H1 (cell line): ENCODE data around the gene RUSF1. TPM values are rescaled to one million over a fixed set of nuclear protein-coding genes. Genes with fewer than 3 reads are reported as not detected.

ENCODE experiments used
- CHD7 ChIP-seq: fragments of 300-600 bp; sonication (generic); IDR thresholded peaks from 2 replicates; pipeline ENCODE4 v1.7.1; 2012; ENCODE audit warnings: low read length, moderate library complexity, mild to moderate bottlenecking, inconsistent platforms; ENCODE audit not compliant: insufficient replicate concordance
- CTCF ChIP-seq, 3 experiments: IDR thresholded peaks; 1 replicate in 2 of 3; 2 replicates in 1 of 3; pipeline versions ENCODE4 v1.5.1 to v1.6.1; 2011; ENCODE audit warnings: low read length in 3 of 3, mild to moderate bottlenecking in 3 of 3, inconsistent platforms in 2 of 3, low read depth in 1 of 3, moderate library complexity in 1 of 3; ENCODE audit not compliant: insufficient read depth in 1 of 3; ENCODE audit errors: control extremely low read depth in 1 of 3
- JUN ChIP-seq: IDR thresholded peaks from 2 replicates; pipeline ENCODE4 v1.6.1; 2011; ENCODE audit warnings: low read depth, mild to moderate bottlenecking, improper control_type of control experiment, low read length
- POLR2A ChIP-seq, 2 experiments: IDR thresholded peaks; 1 replicate in 1 of 2; 2 replicates in 1 of 2; pipeline ENCODE4 v1.6.1; 2011; ENCODE audit warnings: low read depth in 2 of 2, low read length in 2 of 2, mild to moderate bottlenecking in 2 of 2; ENCODE audit errors: control extremely low read depth in 1 of 2
- SUZ12 ChIP-seq: fragments of 200-600 bp; sonication (generic); IDR thresholded peaks from 2 replicates; pipeline ENCODE4 v1.6.1; 2012; ENCODE audit warnings: mild to moderate bottlenecking, inconsistent platforms, low read length, moderate library complexity, mixed read lengths
- TBP ChIP-seq: IDR thresholded peaks from 2 replicates; pipeline ENCODE4 v1.6.1; 2011; ENCODE audit warnings: low read depth, low read length, improper control_type of control experiment
- polyA plus RNA-seq, 7 experiments: library from polyadenylated mRNA; depleted of rRNA in 3 of 7; stranded (reverse) in 5 of 7; unstranded in 2 of 7; fragments of >200 nt in 5 of 7; fragments of 200-250 nt in 2 of 7; gene quantifications; 1 replicate in 5 of 7; 2 replicates in 1 of 7; 4 replicates in 1 of 7; pipeline versions ENCODE4 v1.2.1 to v1.2.3, GENCODE V29; 2011 to 2013; ENCODE audit warnings: missing spikeins in 2 of 7, mixed read lengths in 2 of 7
- total RNA-seq: library from RNA; stranded (reverse); fragmentation: NEBNext Ultra II Directional; extraction: Animal tissue kit (Norgen Biotek cat#: 25700); gene quantifications from 2 replicates; pipeline ENCODE4 v1.2.1, GENCODE V29; 2021

RUSF1 gene
- total and polyA plus RNA-seq, 2 of the 8 experiments (the other 6 are each of a cell fraction or from before 2014, with no cell fraction given), result 22.5 to 33.7 TPM

- TF ChIP-seq CTCF (IDR thresholded peaks at IDR 0.05; ENCODE audit: control extremely low read depth in 1 of 3, insufficient read depth in 1 of 3, low read depth in 1 of 3, low read length in 3 of 3) (peak; percentile 60 to 81 (median 65)), SUZ12 (no peak), JUN (no peak), TBP (no peak), POLR2A (IDR thresholded peaks at IDR 0.05; ENCODE audit: control extremely low read depth in 1 of 2, low read depth in 2 of 2, low read length in 2 of 2) (no peak), CHD7 (no peak)
Measured at GRCh38 chr16:31455601-31456314, 52.4 kb downstream of the RUSF1 start (continued).
